Midbrain (tissue), 1 donor: ENCODE measurements around the gene LIG3.
"Not testable (repeated sequence)": the region's sequence is repeated elsewhere in the genome, so short reads cannot be mapped to it uniquely, and the experiment has no call there.

Source experiments
- DNase-seq: peaks from one replicate; lab custom pipeline; 2025; lab: John Stamatoyannopoulos, UW

LIG3 gene

GRCh38 chr17:34980353-34980680 lies at the start of gene LIG3:
Gene LIG3 (plus strand): TSS chr17:34980512. CDS start chr17:34983006, 2,494 bp downstream.
- DNase-seq, result peak; percentile 93

GRCh38 chr17:34950780-34951179 lies 29.5 kb upstream of the LIG3 start:
- not testable (repeated sequence) for DNase-seq

GRCh38 chr17:34958438-34958837 lies 21.9 kb upstream of the LIG3 start:
- DNase-seq, result no peak

- peak; percentile 95 for DNase-seq
Measured at GRCh38 chr17:34961093-34961911, 19.0 kb upstream of the LIG3 start, which contains the start of the genes CCT6B and ZNF830. Gene CCT6B (minus strand): TSS chr17:34961460. CDS start chr17:34961393, 67 bp downstream. Gene ZNF830 (plus strand): TSS chr17:34961540. CDS start chr17:34961567, 27 bp downstream.

GRCh38 chr17:34974179-34974578 lies 6.1 kb upstream of the LIG3 start:
- DNase-seq, result no peak

GRCh38 chr17:34974794-34975785 lies 5.2 kb upstream of the LIG3 start:
- no peak for DNase-seq

GRCh38 chr17:34979153-34979552 lies 1.2 kb upstream of the LIG3 start:
- no peak for DNase-seq

- no peak for DNase-seq
Measured at GRCh38 chr17:34979650-34980352, 511 bp upstream of the LIG3 start.

GRCh38 chr17:34980681-34981537 lies 597 bp downstream of the LIG3 start:
- peak; percentile 87 for DNase-seq

- DNase-seq, result no peak
Measured at GRCh38 chr17:34981538-34982241, 1.4 kb downstream of the LIG3 start.

- DNase-seq, result no peak
Measured at GRCh38 chr17:34987232-34987631, 6.9 kb downstream of the LIG3 start.

GRCh38 chr17:34988644-34989043 lies 8.3 kb downstream of the LIG3 start:
- no peak for DNase-seq

GRCh38 chr17:34989473-34989872 lies 9.2 kb downstream of the LIG3 start:
- no peak for DNase-seq

- DNase-seq, result no peak
Measured at GRCh38 chr17:34990921-34991365, 10.6 kb downstream of the LIG3 start.

- DNase-seq, result no peak
Measured at GRCh38 chr17:34991606-34992005, 11.3 kb downstream of the LIG3 start.

- DNase-seq, result no peak
Measured at GRCh38 chr17:34993031-34993430, 12.7 kb downstream of the LIG3 start.

GRCh38 chr17:34996422-34997285 lies 16.3 kb downstream of the LIG3 start:
- DNase-seq, result no peak

GRCh38 chr17:34997355-34997862 lies 17.1 kb downstream of the LIG3 start:
- no peak for DNase-seq

GRCh38 chr17:34998205-34998604 lies 17.9 kb downstream of the LIG3 start:
- DNase-seq, result peak; percentile 87
